Gastroesophageal sphincter (tissue), 3 donors: ENCODE measurements around the gene TYW1.
"Not testable (repeated sequence)": the region's sequence is repeated elsewhere in the genome, so short reads cannot be mapped to it uniquely, and the experiment has no call there.

Experiments used
- EP300 ChIP-seq: sonication (generic); formaldehyde crosslinking; IDR thresholded peaks from one replicate; pipeline ENCODE4 v1.6.1; 2017; ENCODE audit warnings: antibody characterized with exemption, mild to moderate bottlenecking
- POLR2A ChIP-seq, 2 donors: fragments of 450-650 bp; IDR thresholded peaks; one replicate each; pipeline ENCODE4 v1.6.1; 2017; ENCODE audit warnings: antibody characterized with exemption in 2 of 2, mild to moderate bottlenecking in 2 of 2, moderate library complexity in 1 of 2
- POLR2AphosphoS5 ChIP-seq: sonication (generic); formaldehyde crosslinking; IDR thresholded peaks from one replicate; pipeline ENCODE4 v1.6.1; 2017; ENCODE audit warnings: antibody characterized with exemption
- TF ChIP-seq, protein P1 (sequence below), 4 experiments: fragments of 200-600 bp in 2 of 4; fragments of 450-650 bp in 2 of 4; sonication (generic) in 1 of 4; IDR thresholded peaks; one replicate each; pipeline ENCODE4 v1.5.1; 2017 to 2019; ENCODE audit warnings: antibody characterized with exemption in 4 of 4, mild to moderate bottlenecking in 2 of 4, moderate library complexity in 2 of 4

- TF ChIP-seq, protein P1, sequence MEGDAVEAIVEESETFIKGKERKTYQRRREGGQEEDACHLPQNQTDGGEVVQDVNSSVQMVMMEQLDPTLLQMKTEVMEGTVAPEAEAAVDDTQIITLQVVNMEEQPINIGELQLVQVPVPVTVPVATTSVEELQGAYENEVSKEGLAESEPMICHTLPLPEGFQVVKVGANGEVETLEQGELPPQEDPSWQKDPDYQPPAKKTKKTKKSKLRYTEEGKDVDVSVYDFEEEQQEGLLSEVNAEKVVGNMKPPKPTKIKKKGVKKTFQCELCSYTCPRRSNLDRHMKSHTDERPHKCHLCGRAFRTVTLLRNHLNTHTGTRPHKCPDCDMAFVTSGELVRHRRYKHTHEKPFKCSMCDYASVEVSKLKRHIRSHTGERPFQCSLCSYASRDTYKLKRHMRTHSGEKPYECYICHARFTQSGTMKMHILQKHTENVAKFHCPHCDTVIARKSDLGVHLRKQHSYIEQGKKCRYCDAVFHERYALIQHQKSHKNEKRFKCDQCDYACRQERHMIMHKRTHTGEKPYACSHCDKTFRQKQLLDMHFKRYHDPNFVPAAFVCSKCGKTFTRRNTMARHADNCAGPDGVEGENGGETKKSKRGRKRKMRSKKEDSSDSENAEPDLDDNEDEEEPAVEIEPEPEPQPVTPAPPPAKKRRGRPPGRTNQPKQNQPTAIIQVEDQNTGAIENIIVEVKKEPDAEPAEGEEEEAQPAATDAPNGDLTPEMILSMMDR (IDR thresholded peaks at IDR 0.05) = not testable (repeated sequence)
- not testable (repeated sequence) for TF ChIP-seq POLR2A (IDR thresholded peaks at IDR 0.05); POLR2AphosphoS5; EP300
These were observed 273.3 kb downstream of the TYW1 start for GRCh38 chr7:67269916-67270315.
